GM18502 (cell line): ENCODE measurements around the gene SLC19A1.

Source experiments
- ATAC-seq: cut with Tn5 transposase; IDR thresholded peaks from one replicate; pipeline ENCODE4 v1.9.1; 2021; ENCODE audit warnings: mild to moderate bottlenecking; ENCODE audit not compliant: unreplicated experiment, poor library complexity

Gene SLC19A1

GRCh38 chr21:45485686-45486442 lies 56.4 kb downstream of the SLC19A1 start:
- ATAC-seq: no peak

- ATAC-seq: no peak
These were observed 57.9 kb downstream of the SLC19A1 start for GRCh38 chr21:45484318-45484717.

GRCh38 chr21:45482899-45483821 lies 59.1 kb downstream of the SLC19A1 start:
- no peak for ATAC-seq

- no peak for ATAC-seq
These were observed 60.0 kb downstream of the SLC19A1 start for GRCh38 chr21:45481977-45482898.

GRCh38 chr21:45481566-45481965 lies 60.7 kb downstream of the SLC19A1 start:
- ATAC-seq: no peak

GRCh38 chr21:45480701-45481500 lies 61.3 kb downstream of the SLC19A1 start:
- ATAC-seq: no peak

- ATAC-seq: no peak
These were observed 62.3 kb downstream of the SLC19A1 start for GRCh38 chr21:45479691-45480675.

- no peak for ATAC-seq
These were observed 63.2 kb downstream of the SLC19A1 start for GRCh38 chr21:45478816-45479669.

GRCh38 chr21:45478115-45478801 lies 64.0 kb downstream of the SLC19A1 start:
- ATAC-seq: no peak

GRCh38 chr21:45477176-45478114 lies 64.8 kb downstream of the SLC19A1 start:
- ATAC-seq: no peak

GRCh38 chr21:45476582-45476981 lies 65.7 kb downstream of the SLC19A1 start:
- ATAC-seq: no peak

- ATAC-seq: no peak
These were observed 66.3 kb downstream of the SLC19A1 start for GRCh38 chr21:45475797-45476570.

- no peak for ATAC-seq
These were observed 67.1 kb downstream of the SLC19A1 start for GRCh38 chr21:45475004-45475685.

- no peak for ATAC-seq
These were observed 67.8 kb downstream of the SLC19A1 start for GRCh38 chr21:45474323-45474950.
